Nephron (organoid): ENCODE measurements around the gene NES.
A peak's percentile ranks its signal among the peaks of the same experiment; 100 is the strongest.

Experiments used
- H3K27ac Mint-ChIP-seq, 3 experiments: 2 replicates each; pipeline ENCODE4 v1.8.0; 2020; ENCODE audit warnings: mixed read lengths in 3 of 3, mild to moderate bottlenecking in 2 of 3, moderate library complexity in 1 of 3
- H3K27me3 Mint-ChIP-seq: 2 replicates; pipeline ENCODE4 v1.8.0; 2021; ENCODE audit warnings: low read depth, mild to moderate bottlenecking, moderate library complexity, mixed read lengths
- H3K36me3 Mint-ChIP-seq: 2 replicates; pipeline ENCODE4 v1.8.0; 2020; ENCODE audit warnings: low read depth, mixed read lengths
- H3K4me1 Mint-ChIP-seq: 2 replicates; pipeline ENCODE4 v1.8.0; 2020; ENCODE audit warnings: mixed read lengths
- H3K4me3 Mint-ChIP-seq, 3 experiments: 2 replicates each; pipeline ENCODE4 v1.8.0; 2020; ENCODE audit warnings: mild to moderate bottlenecking in 3 of 3, mixed read lengths in 3 of 3, moderate library complexity in 2 of 3
- H3K9me3 Mint-ChIP-seq: 2 replicates; pipeline ENCODE4 v1.8.0; 2020; ENCODE audit warnings: mixed read lengths
- TF ChIP-seq, protein P1 (sequence below), 3 experiments: fragments of 200-600 bp; sonication (generic); IDR thresholded peaks; one replicate each; pipeline ENCODE4 v1.5.0; 2021; ENCODE audit warnings: antibody characterized with exemption in 3 of 3; ENCODE audit not compliant: unreplicated experiment in 3 of 3

Gene NES

DNA sequence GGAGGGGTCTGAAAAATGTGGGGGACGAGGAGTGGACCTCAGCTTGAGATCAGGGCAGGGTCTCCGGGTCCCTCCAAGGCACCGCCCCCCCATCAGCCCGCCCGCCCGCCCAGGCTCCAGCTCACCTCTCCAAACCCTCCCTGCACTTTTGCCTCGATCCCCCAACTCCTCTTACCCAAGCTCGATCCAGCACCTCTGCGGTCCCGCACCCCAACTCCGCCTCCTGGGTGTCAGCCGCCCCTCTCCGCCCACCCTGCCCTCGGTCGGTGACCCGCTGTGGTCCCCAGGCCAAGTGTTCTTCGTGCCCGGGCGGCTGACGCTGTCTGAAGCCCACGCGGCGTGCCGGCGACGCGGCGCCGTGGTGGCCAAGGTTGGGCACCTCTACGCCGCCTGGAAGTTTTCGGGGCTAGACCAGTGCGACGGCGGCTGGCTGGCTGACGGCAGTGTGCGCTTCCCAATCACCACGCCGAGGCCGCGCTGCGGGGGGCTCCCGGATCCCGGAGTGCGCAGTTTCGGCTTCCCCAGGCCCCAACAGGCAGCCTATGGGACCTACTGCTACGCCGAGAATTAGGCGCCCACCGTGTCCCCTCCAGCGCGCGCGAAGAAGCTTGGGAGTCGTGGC, 52.3 kb downstream of the NES start:
- Mint-ChIP-seq H3K36me3 (peaks cover 3% of the 10 kb centered on the region), H3K4me3 (peak overlapping the region in 1 of 3 experiments; percentile 60), H3K27me3 (peaks cover 93% of the 10 kb centered on the region), H3K27ac (no peak overlapping the region), H3K4me1 (peaks cover 8% of the 10 kb centered on the region), H3K9me3 (peaks cover 4% of the 10 kb centered on the region)
- TF ChIP-seq, protein P1, sequence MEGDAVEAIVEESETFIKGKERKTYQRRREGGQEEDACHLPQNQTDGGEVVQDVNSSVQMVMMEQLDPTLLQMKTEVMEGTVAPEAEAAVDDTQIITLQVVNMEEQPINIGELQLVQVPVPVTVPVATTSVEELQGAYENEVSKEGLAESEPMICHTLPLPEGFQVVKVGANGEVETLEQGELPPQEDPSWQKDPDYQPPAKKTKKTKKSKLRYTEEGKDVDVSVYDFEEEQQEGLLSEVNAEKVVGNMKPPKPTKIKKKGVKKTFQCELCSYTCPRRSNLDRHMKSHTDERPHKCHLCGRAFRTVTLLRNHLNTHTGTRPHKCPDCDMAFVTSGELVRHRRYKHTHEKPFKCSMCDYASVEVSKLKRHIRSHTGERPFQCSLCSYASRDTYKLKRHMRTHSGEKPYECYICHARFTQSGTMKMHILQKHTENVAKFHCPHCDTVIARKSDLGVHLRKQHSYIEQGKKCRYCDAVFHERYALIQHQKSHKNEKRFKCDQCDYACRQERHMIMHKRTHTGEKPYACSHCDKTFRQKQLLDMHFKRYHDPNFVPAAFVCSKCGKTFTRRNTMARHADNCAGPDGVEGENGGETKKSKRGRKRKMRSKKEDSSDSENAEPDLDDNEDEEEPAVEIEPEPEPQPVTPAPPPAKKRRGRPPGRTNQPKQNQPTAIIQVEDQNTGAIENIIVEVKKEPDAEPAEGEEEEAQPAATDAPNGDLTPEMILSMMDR (IDR thresholded peaks at IDR 0.05; ENCODE audit: unreplicated experiment in 3 of 3), result no peak

DNA sequence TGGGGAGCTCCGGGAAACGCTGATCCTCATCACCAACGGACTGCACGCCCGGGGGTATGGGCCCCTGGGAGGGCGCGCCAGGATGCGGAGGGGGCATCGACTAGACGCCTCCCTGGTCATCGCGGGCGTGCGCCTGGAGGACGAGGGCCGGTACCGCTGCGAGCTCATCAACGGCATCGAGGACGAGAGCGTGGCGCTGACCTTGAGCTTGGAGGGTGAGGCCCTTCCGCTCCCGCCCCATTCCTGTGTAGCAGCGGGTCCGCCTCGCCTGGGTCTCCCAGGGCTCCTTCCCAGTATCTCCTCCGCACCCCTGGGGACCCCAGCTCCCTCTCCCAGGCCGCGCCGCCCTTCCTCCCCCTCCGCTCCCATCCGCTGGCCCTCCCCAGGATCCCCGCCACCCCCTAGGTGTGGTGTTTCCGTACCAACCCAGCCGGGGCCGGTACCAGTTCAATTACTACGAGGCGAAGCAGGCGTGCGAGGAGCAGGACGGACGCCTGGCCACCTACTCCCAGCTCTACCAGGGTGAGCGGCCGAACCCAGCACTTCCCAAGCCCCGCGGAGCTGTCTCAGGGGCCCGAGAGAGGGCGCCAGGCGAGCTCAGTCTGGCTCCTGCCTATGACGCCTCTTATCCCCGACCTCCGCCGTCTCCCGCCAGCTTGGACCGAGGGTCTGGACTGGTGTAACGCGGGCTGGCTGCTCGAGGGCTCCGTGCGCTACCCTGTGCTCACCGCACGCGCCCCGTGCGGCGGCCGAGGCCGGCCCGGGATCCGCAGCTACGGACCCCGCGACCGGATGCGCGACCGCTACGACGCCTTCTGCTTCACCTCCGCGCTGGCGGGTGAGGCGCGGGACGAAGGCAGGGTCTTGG, 53.0 kb downstream of the NES start:
- Mint-ChIP-seq H3K27me3 (peaks cover 93% of the 10 kb centered on the region), H3K27ac (no peak overlapping the region), H3K36me3 (peaks cover 3% of the 10 kb centered on the region), H3K4me3 (peak overlapping the region; percentile 32 to 60 (median 38)), H3K4me1 (peaks cover 8% of the 10 kb centered on the region), H3K9me3 (peaks cover 2% of the 10 kb centered on the region)
- TF ChIP-seq, protein P1 (IDR thresholded peaks at IDR 0.05; ENCODE audit: unreplicated experiment in 3 of 3), result peak; percentile 27 to 46 (median 36)

DNA sequence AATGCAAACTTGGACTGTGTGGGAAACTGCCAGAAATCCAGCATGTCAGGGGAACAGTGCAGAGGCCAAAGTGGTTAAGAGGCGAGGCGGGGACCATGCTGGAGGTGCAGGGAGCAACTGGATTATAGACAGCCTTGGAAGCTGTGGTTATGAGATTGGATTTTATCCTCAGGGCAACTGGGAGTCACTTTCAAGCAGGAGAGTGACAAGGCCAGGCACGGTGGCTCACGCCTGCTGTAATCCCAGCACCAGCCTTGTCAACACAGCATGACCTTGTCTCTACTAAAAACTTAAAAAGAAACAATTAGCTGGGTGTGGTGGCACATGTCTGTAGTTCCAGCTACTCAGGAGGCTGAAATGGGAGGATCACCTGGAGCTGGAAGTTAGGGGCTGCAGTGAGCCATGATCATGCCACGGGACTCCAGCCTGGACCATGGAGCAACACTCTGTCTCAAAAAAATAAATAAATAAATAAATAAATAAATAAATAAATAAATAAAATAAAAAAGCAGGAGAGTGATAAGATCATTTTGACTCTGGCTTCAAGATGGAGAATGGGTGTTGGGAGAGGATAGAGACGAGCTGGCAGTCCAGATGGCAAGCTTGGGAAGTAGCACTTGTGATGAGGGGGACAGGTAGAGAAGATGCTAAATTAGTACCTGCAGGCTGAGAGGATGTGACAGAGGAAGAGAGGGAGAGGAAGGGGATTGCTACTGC, 54.5 kb downstream of the NES start:
- Mint-ChIP-seq H3K4me1 (peaks cover 8% of the 10 kb centered on the region), H3K4me3 (peak overlapping the region; percentile 45 to 70 (median 56)), H3K27ac (no peak overlapping the region), H3K9me3 (peaks cover 2% of the 10 kb centered on the region), H3K27me3 (peaks cover 84% of the 10 kb centered on the region), H3K36me3 (peaks cover 3% of the 10 kb centered on the region)
- TF ChIP-seq, protein P1 (IDR thresholded peaks at IDR 0.05; ENCODE audit: unreplicated experiment in 3 of 3), result no peak

DNA sequence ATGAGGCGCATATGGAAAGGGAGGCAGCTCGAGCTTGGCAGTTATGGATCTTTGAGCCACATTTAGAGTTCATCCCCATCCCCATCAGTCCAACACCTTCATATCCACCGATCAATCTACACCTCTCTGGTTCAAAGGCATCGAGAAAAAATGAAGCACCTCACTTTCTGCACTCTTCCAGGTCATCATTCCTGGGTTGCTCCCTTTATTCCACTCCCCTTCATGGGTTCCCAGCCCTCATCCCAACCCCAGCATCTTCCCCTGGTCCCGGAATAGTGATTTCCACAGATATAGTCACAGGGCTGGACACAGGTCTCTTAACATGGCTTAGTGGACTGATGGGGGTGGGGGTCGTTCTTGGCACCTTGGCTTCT, 57.6 kb downstream of the NES start:
- Mint-ChIP-seq H3K9me3 (no peaks in the 10 kb centered on the region), H3K27ac (no peak overlapping the region), H3K36me3 (peaks cover 3% of the 10 kb centered on the region), H3K27me3 (peaks cover 66% of the 10 kb centered on the region), H3K4me3 (no peak overlapping the region), H3K4me1 (peaks cover 18% of the 10 kb centered on the region)
- TF ChIP-seq, protein P1 (IDR thresholded peaks at IDR 0.05; ENCODE audit: unreplicated experiment in 3 of 3), result no peak

DNA sequence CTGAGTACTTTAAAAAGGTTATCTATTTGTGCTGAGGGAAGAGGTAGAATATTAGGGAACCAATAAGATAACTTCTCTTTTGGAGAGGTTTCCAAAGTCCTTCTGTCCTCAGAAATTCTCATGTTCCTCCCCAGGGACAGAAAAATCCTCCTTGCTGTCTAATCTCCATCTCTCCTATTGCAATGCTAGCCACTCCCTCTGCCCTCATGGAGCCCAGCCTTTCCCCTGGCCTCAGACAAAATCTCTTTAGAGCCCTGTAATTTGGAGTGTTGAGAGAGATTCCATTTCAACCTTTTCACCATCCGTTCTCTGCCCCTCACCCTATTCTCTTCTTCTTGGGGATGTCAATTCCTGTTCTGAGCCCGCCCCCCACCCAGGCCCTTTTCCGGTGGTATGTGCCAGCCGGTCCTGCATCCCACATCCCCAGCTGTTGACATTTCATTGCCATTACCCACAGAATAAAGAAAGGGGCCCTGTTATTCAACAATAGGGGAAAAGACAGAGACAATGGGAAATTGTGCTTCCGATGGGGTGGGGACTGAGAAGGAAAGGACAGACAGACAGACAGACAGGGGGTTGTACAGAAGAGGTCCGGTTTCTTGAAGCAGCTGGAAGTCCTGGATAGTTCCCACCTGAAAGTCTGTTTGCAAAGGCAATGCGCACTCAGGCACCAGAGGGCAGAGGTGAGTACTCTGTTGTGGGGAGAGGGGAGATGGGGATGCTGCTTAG, 58.2 kb downstream of the NES start, which contains the start of gene HAPLN2:
Gene HAPLN2 (plus strand): TSS at position 563 of the 729 bp plus-strand sequence. CDS start 4,076 bp downstream, outside the sequence.
- Mint-ChIP-seq H3K4me3 (no peak within 1 kb of the TSS), H3K9me3 (no peaks in the 10 kb centered on the region), H3K27me3 (peaks cover 60% of the 10 kb centered on the region), H3K4me1 (peaks cover 18% of the 10 kb centered on the region), H3K36me3 (peaks cover 3% of the 10 kb centered on the region), H3K27ac (peak within 1 kb of the TSS in 1 of 3 experiments; percentile 3)
- TF ChIP-seq, protein P1 (IDR thresholded peaks at IDR 0.05; ENCODE audit: unreplicated experiment in 3 of 3), result peak in 2 of 3 experiments; percentile 22 to 41
